Body of pancreas (tissue), 4 donors: ENCODE measurements around the gene SLC19A1. TPM values are rescaled to one million over a fixed set of nuclear protein-coding genes. Genes with fewer than 3 reads are reported as not detected.
A peak's percentile ranks its signal among the peaks of the same experiment; 100 is the strongest.

ENCODE experiments used
- ATAC-seq: fragments of 150-250 bp; one replicate; pipeline ENCODE4 v1.9.1; 2016
- DNase-seq, 4 donors: peaks; one replicate each; pipeline ENCODE4 v3.0.0-alpha.2; 2019
- H3K27ac ChIP-seq, 4 donors: fragments of 200-600 bp; sonication (generic); 1 replicate in 3 of 4; 2 replicates in 1 of 4; pipeline versions ENCODE4 v1.5.1 to v1.6.1; 2016 to 2019; ENCODE audit warnings: mild to moderate bottlenecking in 1 of 4, mixed read lengths in 1 of 4, moderate library complexity in 1 of 4
- H3K27me3 ChIP-seq, 2 donors: fragments of 200-600 bp; sonication (generic); one replicate each; pipeline ENCODE4 v1.6.0; 2016; ENCODE audit warnings: mild to moderate bottlenecking in 1 of 2
- H3K36me3 ChIP-seq, 2 donors: fragments of 200-600 bp; sonication (generic); replicated peaks in 1 of 2; 2 replicates each; pipeline ENCODE4 v1.5.1; 2016; ENCODE audit warnings: low read depth in 2 of 2; ENCODE audit not compliant: insufficient read depth in 1 of 2
- H3K4me1 ChIP-seq: fragments of 200-600 bp; sonication (generic); one replicate; pipeline ENCODE4 v1.6.0; 2016
- H3K4me3 ChIP-seq, 2 donors: fragments of 200-600 bp; sonication (generic); 1 replicate in 1 of 2; 2 replicates in 1 of 2; pipeline ENCODE4 v1.5.1; 2016 to 2019
- H3K9me3 ChIP-seq, 3 donors: fragments of 200-600 bp; sonication (generic); 1 replicate in 2 of 3; 2 replicates in 1 of 3; pipeline ENCODE4 v1.5.1; 2016
- POLR2A ChIP-seq, 3 donors: fragments of 450-650 bp; IDR thresholded peaks; one replicate each; pipeline ENCODE4 v1.6.1; 2016; ENCODE audit warnings: antibody characterized with exemption in 3 of 3, mild to moderate bottlenecking in 2 of 3
- WGBS, 2 donors: methylation state at CpG; one replicate each; pipeline ENCODE4 v1.1.5; 2017; 5-methylcytosine and 5-hydroxymethylcytosine counted together
- intact Hi-C: fragments of 100-400 bp; cut with DNase I; formaldehyde crosslinking; loops from one replicate; pipeline ENCODE4 v1.15.1; 2023
- total RNA-seq, 2 donors: library from RNA; depleted of rRNA; stranded (reverse); fragments of >200 nt; gene quantifications; one replicate each; pipeline ENCODE4 v1.1.0, GENCODE V29; 2016
- TF ChIP-seq, protein P1 (sequence below), 7 experiments: fragments of 450-650 bp in 4 of 7; fragments of 200-600 bp in 3 of 7; sonication (generic) in 3 of 7; IDR thresholded peaks; one replicate each; pipeline ENCODE4 v1.5.1; 2016 to 2019; ENCODE audit warnings: antibody characterized with exemption in 7 of 7

The SLC19A1 gene
- total RNA-seq, 2 donors from 2014 or later, result 2.6 to 7.0 TPM

DNA sequence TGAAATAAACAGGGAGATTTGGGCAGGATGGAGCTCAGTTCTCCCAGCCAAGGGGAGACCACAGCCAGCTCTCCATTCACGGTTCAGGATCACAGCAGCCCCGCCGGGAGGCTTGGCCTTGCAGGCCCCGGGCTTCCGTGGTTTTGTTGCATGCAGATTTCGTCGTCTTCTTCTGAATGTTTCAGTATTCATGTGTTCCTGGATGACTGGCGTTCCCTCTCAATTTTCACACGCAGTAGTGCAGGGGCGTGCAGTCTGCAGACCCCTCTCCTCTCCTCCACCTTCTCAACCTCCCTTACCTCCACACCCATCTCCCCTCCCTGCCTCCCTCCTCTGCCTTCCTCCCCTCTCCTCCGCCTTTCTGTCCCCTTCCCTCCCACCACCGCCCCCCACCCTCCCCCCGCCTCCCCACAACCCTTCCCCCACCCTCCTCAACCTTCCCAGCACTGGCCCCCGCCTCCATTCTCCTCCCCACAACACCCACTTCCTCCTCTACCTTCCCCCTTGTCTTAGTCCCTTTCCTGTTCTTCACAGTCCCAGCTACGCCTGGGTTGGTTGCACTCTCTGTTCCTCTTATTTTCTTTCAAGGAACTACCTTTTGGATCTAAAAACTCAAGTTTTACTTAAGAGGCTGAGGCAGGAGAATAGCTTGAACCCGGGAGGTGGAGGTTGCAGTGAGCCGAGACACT, 8.4 kb upstream of the SLC19A1 start:
- peak in 1 of 3 donors; percentile 35 for TF ChIP-seq POLR2A (IDR thresholded peaks at IDR 0.05)
- TF ChIP-seq, protein P1, sequence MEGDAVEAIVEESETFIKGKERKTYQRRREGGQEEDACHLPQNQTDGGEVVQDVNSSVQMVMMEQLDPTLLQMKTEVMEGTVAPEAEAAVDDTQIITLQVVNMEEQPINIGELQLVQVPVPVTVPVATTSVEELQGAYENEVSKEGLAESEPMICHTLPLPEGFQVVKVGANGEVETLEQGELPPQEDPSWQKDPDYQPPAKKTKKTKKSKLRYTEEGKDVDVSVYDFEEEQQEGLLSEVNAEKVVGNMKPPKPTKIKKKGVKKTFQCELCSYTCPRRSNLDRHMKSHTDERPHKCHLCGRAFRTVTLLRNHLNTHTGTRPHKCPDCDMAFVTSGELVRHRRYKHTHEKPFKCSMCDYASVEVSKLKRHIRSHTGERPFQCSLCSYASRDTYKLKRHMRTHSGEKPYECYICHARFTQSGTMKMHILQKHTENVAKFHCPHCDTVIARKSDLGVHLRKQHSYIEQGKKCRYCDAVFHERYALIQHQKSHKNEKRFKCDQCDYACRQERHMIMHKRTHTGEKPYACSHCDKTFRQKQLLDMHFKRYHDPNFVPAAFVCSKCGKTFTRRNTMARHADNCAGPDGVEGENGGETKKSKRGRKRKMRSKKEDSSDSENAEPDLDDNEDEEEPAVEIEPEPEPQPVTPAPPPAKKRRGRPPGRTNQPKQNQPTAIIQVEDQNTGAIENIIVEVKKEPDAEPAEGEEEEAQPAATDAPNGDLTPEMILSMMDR (IDR thresholded peaks at IDR 0.05), result no peak
- Histone ChIP-seq H3K27me3 (no peaks in the 10 kb centered on the region), H3K27ac (peak overlapping the region in 1 of 4 donors; percentile 77), H3K36me3 (no peaks in the 10 kb centered on the region), H3K9me3 (no peaks in the 10 kb centered on the region), H3K4me3 (no peak overlapping the region), H3K4me1 (peaks cover under 1% of the 10 kb centered on the region)
- peak in 2 of 4 donors; percentile 7 to 59 for DNase-seq
- no peak for ATAC-seq
- intact Hi-C loops, result loop anchor here (10.0 kb wide), 1 partner anchor 274 kb away; no protein-coding TSS in a partner anchor
- 36 to 40% methylated on average over 16 to 17 of the region's 17 CpGs for WGBS, 2 donors

DNA sequence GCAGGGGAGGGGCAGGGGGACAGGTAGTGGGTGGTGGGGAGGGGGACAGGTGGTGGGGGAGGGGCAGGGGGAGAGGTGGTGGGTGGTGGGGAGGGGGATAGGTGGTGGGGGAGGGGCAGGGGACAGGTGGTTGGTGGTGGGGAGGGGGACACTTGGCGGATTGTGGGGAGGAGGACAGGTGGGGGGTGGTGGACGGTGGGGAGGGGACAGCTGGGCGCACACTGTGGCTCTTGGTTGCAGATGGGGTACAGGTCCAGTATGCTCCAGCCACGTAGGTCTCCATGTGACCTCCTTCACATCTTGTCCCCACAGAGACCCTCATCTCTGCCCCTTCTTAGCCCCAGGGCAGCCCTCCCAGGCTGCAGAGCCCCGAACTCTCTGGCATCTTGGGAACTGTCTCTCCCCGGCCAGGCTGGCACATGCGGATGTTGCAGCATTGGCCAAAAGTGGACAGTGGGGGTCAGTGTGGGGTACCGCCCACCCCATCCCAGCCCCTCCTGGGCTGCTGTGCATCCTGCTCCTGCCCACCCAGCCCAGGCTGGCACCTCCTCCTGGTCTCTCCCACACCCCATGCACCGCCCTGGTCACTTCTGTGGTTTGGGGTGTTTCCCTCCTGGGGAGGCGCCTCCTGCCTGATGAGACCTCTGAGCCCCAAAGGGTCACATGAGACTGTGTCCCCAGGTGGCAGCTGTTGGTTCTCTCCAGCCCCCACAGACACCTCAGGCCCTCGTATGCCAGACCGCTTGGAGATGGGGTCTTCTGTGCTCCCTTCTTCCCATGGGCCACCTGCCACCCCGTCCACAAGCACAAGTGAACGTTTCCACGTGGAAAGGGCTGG, 7.6 kb upstream of the SLC19A1 start:
- no peaks in the 10 kb centered on the region for H3K9me3 ChIP-seq
- intact Hi-C loops, result loop anchor here (10.0 kb wide), 2 partner anchors 265 to 275 kb away; partner anchors contain the start of gene POFUT2
- H3K4me3 ChIP-seq, result no peak overlapping the region
- ATAC-seq (no peak), DNase-seq (peak in 1 of 4 donors; percentile 10)
- H3K27ac ChIP-seq, result peak overlapping the region in 1 of 4 donors; percentile 44
- TF ChIP-seq POLR2A (IDR thresholded peaks at IDR 0.05), result no peak
- TF ChIP-seq, protein P1 (IDR thresholded peaks at IDR 0.05), result no peak
- 61 to 66% methylated on average over 11 to 13 of the region's 15 CpGs for WGBS, 2 donors
- H3K4me1 ChIP-seq, result no peaks in the 10 kb centered on the region
- H3K36me3 ChIP-seq, result no peaks in the 10 kb centered on the region
- no peaks in the 10 kb centered on the region for H3K27me3 ChIP-seq

DNA sequence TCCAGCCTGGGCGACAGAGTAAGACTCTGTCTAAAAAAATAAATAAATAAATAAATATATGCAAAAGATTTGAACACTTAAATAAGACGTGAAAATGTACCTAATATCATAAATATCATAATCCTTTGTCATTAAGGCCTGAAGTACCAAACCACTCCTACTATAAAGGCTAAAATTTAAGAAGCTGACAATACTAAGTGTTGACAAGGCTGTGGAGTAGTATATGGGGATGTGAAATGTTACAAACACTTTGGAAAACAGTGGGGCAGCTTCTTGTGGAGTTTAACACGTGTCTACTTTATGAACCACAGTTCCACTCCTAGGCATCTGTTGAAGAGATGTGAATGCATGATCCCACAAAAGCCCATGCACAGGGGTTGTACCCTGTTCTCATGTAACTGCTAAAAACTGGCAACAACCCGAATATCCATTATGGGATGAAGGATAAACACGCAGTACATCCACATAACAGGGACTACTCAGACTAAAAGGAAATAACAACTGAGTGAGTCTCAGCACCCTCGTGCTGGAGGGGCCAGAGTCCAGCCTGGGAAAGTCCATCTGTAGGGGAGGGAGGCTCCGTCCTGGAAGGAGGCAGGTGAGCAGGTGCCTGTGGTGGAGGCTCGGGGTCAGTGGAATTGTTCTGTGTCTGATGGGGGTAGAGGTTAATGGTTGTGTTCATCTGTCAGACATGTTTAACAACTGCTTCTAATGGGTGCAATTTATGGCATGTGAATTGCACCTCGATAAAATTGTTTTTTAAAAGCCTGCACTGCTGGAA, 6.7 kb upstream of the SLC19A1 start:
- TF ChIP-seq POLR2A (IDR thresholded peaks at IDR 0.05), result no peak
- TF ChIP-seq, protein P1 (IDR thresholded peaks at IDR 0.05), result no peak
- WGBS, 2 donors, result 57 to 62% methylated on average over 9 of the region's 9 CpGs
- H3K27ac ChIP-seq, result no peak overlapping the region
- H3K27me3 ChIP-seq, result no peaks in the 10 kb centered on the region
- no peaks in the 10 kb centered on the region for H3K9me3 ChIP-seq
- no peaks in the 10 kb centered on the region for H3K36me3 ChIP-seq
- H3K4me1 ChIP-seq, result no peaks in the 10 kb centered on the region
- no peak for DNase-seq
- intact Hi-C loops, result loop anchor here (10.0 kb wide), 1 partner anchor 264 kb away; the partner anchor contains the start of gene POFUT2
- no peak for ATAC-seq
- H3K4me3 ChIP-seq, result no peak overlapping the region

DNA sequence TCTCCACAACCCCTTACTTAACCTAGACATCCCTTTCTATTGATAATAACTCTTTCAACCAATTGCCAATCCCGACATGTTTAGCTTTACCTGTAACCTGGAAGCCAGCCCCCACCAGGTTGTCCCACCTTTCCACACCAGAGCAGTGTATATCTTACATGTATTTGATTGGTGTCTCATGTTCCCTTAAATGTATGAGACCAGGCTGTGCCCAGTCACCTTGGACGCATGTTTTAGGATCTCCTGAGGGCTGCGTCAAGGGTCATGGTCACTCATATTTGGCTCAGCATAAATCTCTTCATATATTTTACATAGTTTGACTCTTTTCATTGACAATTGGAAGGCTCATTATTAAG, 5.3 kb upstream of the SLC19A1 start:
- no peaks in the 10 kb centered on the region for H3K36me3 ChIP-seq
- intact Hi-C loops, result loop anchor here (10.0 kb wide), 1 partner anchor 263 kb away; the partner anchor contains the start of gene POFUT2
- no peak for TF ChIP-seq POLR2A (IDR thresholded peaks at IDR 0.05)
- TF ChIP-seq, protein P1 (IDR thresholded peaks at IDR 0.05), result no peak
- DNase-seq (no peak), ATAC-seq (no peak)
- H3K9me3 ChIP-seq, result no peaks in the 10 kb centered on the region
- H3K4me1 ChIP-seq, result peaks cover 6% of the 10 kb centered on the region
- WGBS, 2 donors, result 66 to 84% methylated on average over 3 of the region's 3 CpGs
- no peak overlapping the region for H3K4me3 ChIP-seq
- no peak overlapping the region for H3K27ac ChIP-seq
- no peaks in the 10 kb centered on the region for H3K27me3 ChIP-seq
